ENCODE data around the gene MPPED1.

DNA sequence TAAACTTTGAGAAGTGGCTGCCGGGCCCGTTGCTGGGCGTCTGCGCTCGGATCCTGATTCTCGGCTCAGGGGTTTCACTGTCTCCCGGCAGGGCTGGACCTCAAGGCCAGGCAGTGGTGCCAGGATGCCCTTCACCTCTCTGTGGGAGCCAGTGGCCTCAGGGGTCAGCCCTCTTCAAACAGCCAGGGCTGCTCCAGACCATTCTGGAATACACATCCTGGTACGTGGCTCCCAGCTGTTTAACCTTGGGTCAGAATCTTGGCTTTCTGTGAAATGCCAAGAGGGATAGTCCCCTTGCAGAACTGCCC is 70.5 kb downstream of the MPPED1 start:
- TF ChIP-seq, protein P1, sequence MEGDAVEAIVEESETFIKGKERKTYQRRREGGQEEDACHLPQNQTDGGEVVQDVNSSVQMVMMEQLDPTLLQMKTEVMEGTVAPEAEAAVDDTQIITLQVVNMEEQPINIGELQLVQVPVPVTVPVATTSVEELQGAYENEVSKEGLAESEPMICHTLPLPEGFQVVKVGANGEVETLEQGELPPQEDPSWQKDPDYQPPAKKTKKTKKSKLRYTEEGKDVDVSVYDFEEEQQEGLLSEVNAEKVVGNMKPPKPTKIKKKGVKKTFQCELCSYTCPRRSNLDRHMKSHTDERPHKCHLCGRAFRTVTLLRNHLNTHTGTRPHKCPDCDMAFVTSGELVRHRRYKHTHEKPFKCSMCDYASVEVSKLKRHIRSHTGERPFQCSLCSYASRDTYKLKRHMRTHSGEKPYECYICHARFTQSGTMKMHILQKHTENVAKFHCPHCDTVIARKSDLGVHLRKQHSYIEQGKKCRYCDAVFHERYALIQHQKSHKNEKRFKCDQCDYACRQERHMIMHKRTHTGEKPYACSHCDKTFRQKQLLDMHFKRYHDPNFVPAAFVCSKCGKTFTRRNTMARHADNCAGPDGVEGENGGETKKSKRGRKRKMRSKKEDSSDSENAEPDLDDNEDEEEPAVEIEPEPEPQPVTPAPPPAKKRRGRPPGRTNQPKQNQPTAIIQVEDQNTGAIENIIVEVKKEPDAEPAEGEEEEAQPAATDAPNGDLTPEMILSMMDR (IDR thresholded peaks at IDR 0.05) = no peak
- no peak for TF ChIP-seq POLR2A (IDR thresholded peaks at IDR 0.05)
